ENCODE data around the gene ACTN3. TPM values are rescaled to one million over a fixed set of nuclear protein-coding genes. Genes with fewer than 3 reads are reported as not detected.

Gene ACTN3
- total RNA-seq, 1 donor from 2014 or later = not detected

DNA sequence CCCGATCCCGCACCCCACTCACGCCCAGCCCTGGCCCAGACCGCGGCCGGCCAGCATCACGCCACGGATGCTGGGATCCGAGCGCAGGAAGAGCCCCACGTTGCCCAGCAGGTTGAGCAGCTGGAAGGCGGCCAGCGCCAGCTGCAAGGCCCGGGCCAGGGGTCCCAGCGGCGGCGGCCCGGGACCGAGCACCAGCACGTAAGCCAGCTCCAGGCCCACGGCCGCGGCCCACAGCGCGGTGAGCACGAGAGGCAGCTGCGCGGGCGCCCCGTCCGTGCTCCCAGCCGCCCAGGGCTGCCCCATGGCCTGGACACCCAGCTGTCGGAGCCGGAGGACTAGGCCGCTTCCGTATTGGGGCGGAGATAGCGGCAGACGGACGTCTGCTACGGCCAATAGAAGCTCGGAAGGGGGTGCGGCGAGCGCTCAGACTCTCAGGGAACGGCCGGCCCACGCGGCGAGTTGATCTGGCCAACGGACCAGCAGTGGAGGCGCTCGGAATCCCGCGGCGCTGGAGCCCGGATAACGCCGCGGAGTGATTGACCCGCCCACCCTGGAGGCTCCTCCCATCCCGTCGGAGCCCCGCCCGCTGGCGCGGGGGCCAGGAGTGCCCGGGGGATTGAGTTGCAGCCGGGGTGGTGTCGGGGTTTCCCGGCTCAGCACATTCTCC lies 869 bp upstream of the ACTN3 start, which contains the start of gene ZDHHC24:
TSS of gene ZDHHC24 (minus strand) at position 348 of the 667 bp plus-strand sequence. CDS start at position 303, 45 bp downstream.
- H3K9me3 ChIP-seq = no peaks in the 10 kb centered on the region
- intact Hi-C loops (cut with DNase I) = loop anchor here (1.0 kb wide), 4 partner anchors 22 to 132 kb away; partner anchors contain the start of genes CTSF and DPP3
- no peaks in the 10 kb centered on the region for H3K27me3 ChIP-seq
- DNase-seq (ENCODE audit: low spot score in 2 of 2) = peak; percentile 87 to 98
- peak within 1 kb of the TSS; percentile 64 for H3K27ac ChIP-seq
- peaks cover 3 to 4% of the 10 kb centered on the region in 2 donors for H3K36me3 ChIP-seq
- TF ChIP-seq, protein P1, sequence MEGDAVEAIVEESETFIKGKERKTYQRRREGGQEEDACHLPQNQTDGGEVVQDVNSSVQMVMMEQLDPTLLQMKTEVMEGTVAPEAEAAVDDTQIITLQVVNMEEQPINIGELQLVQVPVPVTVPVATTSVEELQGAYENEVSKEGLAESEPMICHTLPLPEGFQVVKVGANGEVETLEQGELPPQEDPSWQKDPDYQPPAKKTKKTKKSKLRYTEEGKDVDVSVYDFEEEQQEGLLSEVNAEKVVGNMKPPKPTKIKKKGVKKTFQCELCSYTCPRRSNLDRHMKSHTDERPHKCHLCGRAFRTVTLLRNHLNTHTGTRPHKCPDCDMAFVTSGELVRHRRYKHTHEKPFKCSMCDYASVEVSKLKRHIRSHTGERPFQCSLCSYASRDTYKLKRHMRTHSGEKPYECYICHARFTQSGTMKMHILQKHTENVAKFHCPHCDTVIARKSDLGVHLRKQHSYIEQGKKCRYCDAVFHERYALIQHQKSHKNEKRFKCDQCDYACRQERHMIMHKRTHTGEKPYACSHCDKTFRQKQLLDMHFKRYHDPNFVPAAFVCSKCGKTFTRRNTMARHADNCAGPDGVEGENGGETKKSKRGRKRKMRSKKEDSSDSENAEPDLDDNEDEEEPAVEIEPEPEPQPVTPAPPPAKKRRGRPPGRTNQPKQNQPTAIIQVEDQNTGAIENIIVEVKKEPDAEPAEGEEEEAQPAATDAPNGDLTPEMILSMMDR (IDR thresholded peaks at IDR 0.05) = no peak
- peak within 1 kb of the TSS; percentile 80 to 92 for H3K4me3 ChIP-seq
- peaks cover 3 to 20% of the 10 kb centered on the region in 2 donors for H3K4me1 ChIP-seq

DNA sequence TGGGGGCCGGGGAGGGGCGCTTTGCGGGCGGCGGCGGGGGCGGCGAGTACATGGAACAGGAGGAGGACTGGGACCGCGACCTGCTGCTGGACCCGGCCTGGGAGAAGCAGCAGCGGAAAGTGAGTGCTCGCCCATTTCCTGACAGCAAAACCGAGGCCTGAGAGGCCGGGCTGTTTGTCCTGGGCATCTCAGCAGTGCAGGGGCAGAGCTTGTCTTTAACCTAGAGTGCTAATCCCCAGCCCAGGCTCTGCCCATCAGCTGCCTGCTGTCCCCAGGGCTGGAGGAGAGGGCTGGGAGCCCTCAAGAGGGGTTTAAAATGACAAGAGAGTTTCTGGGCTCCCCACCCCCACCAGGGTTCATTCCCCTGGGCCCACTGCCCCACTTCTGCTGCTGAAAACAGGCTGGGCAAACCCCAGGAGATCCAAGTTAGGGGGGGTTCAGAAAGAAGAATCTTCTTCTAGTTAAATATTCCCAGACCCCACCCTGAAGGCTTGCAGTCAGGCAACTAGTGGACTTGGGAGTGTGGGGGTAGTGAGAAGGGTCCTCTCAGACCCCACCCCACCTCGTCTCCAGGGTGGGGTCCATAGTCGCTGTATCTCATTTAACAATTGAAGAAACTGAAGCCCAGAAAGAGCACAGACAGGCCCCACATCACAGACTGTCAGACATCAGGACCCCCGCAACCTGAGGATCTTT lies 411 bp downstream of the ACTN3 start:
- intact Hi-C loops (cut with DNase I) = loop anchor here (1.0 kb wide), 4 partner anchors 21 to 131 kb away; partner anchors contain the start of genes CTSF and DPP3
- H3K9me3 ChIP-seq = no peaks in the 10 kb centered on the region

DNA sequence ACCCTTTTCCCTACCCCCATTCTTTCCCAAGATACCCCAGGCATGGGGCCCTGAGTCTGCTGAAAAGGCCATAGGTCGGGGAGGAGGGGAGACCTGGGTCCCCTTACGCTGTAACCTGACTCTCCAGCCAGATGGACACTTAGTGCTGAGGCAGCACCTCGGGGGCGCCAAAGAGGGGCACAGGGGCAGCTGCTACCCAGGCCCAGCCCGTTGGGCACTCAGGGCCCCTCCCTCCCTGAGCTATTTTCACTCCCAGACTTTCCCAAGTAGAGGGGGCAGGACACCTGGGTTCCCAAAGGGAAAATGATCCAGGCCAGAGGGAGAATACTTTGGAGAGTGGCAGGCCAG lies 933 bp downstream of the ACTN3 start:
- TF ChIP-seq, protein P1 (IDR thresholded peaks at IDR 0.05) = no peak
- H3K4me3 ChIP-seq = no peak overlapping the region
- DNase-seq (ENCODE audit: low spot score in 2 of 2) = no peak
- intact Hi-C loops (cut with DNase I) = no loop called here
- H3K4me1 ChIP-seq = peaks cover 3 to 20% of the 10 kb centered on the region in 2 donors
- H3K27ac ChIP-seq = no peak overlapping the region
- H3K36me3 ChIP-seq = peaks cover 0 to 3% of the 10 kb centered on the region in 2 donors
- no peaks in the 10 kb centered on the region for H3K27me3 ChIP-seq
- no peaks in the 10 kb centered on the region for H3K9me3 ChIP-seq

More for the DNA sequence above, 411 bp downstream of the ACTN3 start:
- Histone ChIP-seq H3K27ac (peak overlapping the region in 1 of 2 donors; percentile 64), H3K36me3 (peaks cover 3% of the 10 kb centered on the region in 2 donors), H3K27me3 (no peaks in the 10 kb centered on the region), H3K4me1 (peaks cover 3 to 20% of the 10 kb centered on the region in 2 donors), H3K4me3 (peak overlapping the region; percentile 80 to 92)
- TF ChIP-seq, protein P1 (IDR thresholded peaks at IDR 0.05) = no peak
- no peak for DNase-seq (ENCODE audit: low spot score in 2 of 2)

DNA sequence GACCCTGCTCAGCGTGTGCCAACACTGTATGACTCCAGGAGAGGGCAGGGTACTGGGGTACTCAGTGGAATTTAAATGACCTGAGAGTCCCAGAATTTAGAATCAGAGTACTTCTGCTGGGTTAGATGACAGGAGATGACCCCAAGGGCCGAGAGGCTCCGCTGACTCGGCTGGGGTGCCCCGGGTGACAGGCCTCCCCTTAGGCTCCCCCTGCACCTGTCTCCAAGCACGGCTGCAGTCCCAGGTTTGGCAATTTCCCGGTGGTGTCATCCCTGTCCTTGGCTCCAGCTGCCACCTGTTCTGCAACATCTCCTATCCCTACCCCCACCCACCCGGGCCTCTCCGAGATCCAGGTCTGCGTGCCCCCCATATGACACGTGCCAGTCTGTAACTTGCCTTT lies 1.3 kb downstream of the ACTN3 start:
- intact Hi-C loops (cut with DNase I) = no loop called here
- H3K27ac ChIP-seq = no peak overlapping the region
- H3K36me3 ChIP-seq = peaks cover 0 to 3% of the 10 kb centered on the region in 2 donors
- TF ChIP-seq, protein P1 (IDR thresholded peaks at IDR 0.05) = no peak
- H3K9me3 ChIP-seq = no peaks in the 10 kb centered on the region
- no peaks in the 10 kb centered on the region for H3K27me3 ChIP-seq
- H3K4me1 ChIP-seq = peaks cover 3 to 20% of the 10 kb centered on the region in 2 donors
- no peak overlapping the region for H3K4me3 ChIP-seq
- DNase-seq (ENCODE audit: low spot score in 2 of 2) = no peak

DNA sequence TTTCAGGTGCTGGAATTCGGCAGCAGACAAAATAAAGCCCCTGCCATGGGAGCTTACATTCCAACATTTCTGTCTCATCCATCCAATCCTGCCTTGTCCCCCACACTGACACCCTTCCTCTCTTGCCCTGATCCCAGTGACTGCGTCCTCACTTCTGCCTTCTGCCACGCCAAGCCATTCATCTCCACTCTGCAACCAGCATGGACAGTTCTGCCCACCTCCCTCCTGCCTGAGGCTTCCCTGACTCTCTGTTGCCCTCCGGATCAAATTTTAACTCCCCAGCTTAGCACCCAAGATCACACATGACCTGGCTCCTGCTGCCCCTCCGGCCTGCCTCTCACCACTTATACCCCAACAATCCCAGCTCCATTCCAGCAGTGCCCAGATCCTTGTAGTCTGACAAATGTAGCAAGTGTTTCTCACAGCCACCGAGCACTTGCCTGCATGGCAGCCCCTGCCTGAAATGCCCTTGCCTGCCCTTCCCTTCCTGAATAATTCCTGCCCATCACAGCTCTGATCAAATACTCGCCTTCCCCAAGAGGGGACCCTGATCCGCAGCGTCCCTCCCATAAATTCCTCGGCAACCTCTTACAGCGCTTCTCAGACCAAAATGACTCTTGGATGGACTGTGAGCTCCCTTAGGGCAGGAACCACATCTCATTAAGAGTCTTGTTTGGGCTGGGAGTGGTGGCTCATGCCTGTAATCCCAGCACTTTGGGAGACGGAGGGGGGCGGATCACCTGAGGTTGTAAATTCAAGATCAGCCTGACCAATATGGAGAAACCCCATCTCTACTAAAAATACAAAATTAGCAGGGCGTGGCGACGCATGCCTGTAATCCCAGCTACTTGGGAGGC lies 2.3 kb downstream of the ACTN3 start:
- Histone ChIP-seq H3K4me3 (no peak overlapping the region), H3K27ac (no peak overlapping the region), H3K27me3 (no peaks in the 10 kb centered on the region), H3K9me3 (no peaks in the 10 kb centered on the region), H3K4me1 (peaks cover 3 to 17% of the 10 kb centered on the region in 2 donors), H3K36me3 (no peaks in the 10 kb centered on the region)
- intact Hi-C loops (cut with DNase I) = no loop called here
- no peak for DNase-seq (ENCODE audit: low spot score in 2 of 2)
- TF ChIP-seq, protein P1 (IDR thresholded peaks at IDR 0.05) = no peak

Measured in ascending aorta (tissue), 2 donors.